Activated T-helper 9 cell treated with anti-CD3 and anti-CD28 coated beads, Interleukin-2, amount 50 U/mL, for 16 hours (primary cell): ENCODE results near the gene NDUFB10.

Experiments
- DNase-seq: peaks from one replicate; pipeline ENCODE4 v3.0.0-alpha.2; 2020; ENCODE audit warnings: low read depth

NDUFB10 gene

DNA sequence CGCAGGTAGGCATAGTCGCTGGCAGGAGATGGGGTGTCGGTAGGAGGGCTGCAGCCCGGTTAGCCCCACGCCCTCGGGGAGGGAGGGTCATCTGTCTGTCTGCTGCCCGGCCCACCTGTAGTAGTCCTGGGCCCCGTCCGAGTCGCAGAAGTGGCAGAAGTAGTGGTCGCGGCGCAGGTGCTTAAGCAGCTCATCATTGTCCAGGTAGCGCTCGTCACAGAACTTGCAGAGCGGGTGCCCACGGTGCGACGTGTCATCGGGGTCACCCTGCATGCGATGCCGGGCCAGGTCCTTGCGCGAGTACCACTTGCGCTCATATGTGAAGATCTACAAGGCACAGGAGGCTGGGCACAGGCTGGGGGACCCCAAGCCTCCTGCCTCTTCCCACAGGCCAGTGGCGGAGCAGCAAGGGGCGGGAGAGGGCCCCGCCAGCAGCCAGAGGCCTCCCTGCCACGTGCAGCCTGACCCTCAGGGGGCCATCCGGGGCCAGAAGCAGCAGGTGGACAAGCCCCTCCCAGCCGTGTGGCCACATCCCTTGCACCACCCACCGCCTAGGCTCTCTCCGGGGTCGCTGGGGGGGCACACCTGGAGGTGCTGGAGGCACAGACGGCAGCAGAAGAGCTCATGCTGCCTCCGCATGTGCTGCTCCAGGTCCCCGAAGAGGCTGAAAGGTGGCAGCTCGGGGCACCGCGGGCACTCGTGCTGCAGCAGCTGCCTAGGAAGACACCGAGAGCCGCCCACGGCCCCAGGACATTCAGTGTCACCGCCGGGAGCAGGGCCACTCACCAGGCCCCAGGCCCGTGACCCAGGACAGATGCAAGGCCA is 43.3 kb downstream of the NDUFB10 start:
- no peak for DNase-seq

DNA sequence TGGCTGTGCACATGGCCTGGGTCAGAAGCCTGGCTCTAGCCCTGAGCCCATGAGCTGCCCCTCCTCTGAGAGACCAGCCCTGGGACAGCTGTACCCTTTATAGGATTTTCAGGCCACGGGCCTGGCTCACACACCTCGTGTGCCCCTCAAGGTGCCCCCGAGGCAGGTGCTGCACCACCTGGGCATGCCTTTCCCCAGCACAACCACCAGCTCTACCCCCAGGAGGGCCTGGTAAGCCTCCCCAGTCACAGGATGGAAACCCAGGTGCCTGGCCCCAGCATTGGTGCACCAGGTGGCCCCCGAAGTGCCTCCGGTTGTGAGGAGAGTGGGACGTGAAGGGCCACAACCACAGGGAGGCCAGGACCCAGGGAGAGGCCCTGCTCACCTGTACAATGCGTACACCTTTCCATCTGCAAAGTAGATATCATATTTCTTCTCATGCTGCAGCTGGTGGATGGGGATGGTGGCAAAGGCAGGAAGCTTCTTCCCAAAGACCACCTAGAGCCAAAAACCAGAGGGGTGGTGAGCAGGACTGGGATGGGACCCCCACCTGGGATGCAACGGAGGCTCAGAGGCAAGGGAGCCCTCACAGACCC is 44.0 kb downstream of the NDUFB10 start:
- no peak for DNase-seq

DNA sequence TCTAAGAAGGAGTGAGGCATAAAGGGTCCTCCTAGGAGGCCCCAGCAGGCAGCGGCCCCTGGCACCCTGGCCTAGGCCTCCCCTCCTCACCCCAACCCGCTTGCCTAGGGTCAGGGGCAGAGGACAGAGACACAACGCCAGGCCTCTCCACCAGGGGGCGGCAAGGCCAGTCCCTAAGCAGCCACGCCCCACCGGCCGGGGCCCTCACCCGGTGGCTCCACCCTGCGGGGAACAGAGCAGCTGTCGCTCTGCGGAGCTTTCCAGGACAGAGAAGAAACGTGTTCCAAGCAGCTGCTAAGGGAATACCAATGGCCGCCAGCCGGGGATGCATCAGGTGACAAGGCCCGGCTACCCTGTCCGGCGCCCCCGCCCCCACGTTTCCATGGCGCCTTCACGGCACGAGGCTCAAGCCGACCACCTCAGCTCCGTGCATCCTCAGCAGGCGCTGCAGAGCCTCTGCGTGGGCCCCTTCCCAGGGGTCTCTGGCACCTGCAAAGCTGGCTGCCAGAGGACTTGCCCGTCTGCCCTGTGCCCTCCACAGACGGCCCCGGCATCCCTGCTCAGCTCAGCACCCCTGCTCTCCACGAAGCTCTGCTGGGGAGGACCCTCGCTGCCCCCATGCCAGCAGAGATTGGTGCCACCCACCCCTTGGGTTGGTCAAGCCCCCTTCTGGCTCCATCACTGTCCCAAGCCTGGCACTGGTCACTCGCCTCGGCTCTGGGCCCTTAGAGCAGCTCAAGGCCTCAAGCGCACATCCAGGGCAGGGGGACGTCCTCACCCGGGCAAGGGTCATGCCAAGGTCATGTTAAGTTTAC is 44.7 kb downstream of the NDUFB10 start:
- peak; percentile 82 for DNase-seq

DNA sequence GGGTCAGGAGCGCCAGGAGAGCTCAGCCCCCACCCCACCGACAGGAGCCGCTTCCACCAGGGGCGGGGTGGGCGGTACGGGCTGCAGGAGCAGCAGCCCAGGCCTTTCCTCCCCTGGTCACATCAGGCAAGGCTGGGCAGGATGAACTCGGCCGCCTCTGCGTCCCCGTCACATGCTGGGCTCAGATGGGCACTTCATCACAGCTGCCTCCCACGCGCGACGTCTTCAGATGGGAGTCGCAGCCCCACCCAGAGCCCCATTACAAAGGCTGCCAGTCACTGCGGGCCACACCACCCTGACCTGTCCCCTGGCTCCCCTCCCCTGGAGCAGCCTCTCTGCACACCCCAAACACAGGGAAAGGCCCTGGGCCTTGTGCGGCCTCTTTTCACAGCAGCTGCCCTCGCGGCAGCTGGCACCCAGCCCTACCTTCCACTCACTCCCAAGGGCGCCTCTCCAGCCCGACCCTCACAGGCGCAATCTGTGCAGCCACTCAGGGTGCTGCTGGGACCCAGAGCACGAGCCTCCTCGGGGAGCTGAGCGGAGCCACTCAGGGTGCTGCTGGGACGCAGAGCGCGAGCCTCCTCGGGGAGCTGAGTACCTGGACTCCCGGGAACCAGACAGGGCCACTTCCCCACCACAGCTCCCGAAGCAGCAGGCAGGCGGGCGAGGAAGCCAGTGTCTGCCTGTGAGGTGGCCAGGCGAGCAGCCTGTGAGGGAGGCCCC is 45.6 kb downstream of the NDUFB10 start:
- no peak for DNase-seq

DNA sequence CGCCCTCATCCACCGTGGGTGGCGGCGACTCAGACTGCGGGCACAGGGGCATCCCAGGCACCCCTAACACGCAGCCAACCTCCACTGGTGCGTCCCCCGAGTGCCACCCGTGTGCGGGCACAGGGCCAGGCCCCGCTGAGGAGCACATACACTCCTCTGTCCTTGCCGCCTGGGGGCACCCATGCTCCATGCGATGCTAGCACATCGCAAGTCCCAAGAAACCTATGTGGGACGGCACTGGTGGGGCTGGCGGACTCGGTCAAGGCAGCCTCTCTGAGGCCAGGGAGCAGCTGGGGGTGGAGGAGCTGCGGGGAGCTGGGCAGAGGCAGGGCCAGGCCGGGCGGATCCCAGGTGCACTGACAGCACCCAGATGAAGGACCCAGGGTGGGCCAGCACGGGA is 46.3 kb downstream of the NDUFB10 start:
- no peak for DNase-seq

DNA sequence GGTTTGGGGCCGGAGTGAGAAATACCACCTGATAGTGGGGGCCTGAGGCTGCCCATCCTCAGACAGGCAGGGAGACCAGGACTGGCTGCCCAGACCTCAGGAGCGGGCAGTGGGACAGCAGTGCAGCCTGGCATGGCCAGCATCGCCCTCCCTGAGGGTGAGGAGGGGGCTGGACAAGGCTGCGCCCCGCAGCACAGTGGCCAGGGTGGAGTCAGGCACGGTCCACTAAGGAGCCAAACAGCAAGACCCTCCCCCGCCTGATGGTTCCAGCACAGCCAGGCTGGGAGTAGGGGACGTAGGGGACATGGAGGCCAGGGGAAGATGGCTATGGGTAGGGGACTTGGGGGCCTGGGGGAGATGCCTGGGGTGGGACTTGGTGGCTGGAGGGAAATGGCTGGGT is 47.0 kb downstream of the NDUFB10 start:
- no peak for DNase-seq

DNA sequence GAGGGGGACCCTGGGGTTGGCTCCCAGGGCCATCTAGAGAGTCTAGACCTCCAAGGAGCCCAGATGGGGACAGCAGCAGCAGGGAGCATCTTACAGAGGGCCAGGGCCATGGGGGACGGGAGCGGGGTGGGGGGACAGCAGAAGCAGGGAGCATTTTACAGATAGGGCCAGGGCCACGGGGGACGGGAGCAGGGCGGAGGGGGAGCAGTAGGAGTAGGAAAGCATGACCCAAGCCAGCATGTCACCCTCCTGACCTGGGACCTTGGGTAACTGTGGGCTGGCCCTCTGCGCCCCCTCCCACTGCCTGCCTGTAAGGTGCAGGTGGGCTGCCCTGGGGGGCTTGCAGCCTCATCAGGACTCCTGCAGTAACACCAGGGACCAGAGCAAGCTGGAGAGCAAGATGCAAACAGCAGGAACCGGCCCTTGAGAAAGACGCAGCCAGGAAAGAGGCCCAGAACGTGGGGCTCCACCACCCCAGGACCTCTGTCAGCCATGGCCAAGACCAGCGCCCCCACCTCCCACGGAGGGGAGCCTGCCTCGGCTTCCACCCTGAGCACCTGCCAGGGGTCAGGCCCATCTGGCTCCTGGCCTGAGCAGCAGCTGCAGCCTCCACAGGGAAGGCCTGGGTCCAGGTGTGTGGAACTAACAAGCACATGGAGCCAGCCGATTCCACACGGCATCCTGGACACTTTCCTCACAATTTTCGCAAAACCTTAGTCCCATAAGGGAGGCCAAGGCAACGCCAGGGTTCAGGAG is 47.9 kb downstream of the NDUFB10 start:
- no peak for DNase-seq

DNA sequence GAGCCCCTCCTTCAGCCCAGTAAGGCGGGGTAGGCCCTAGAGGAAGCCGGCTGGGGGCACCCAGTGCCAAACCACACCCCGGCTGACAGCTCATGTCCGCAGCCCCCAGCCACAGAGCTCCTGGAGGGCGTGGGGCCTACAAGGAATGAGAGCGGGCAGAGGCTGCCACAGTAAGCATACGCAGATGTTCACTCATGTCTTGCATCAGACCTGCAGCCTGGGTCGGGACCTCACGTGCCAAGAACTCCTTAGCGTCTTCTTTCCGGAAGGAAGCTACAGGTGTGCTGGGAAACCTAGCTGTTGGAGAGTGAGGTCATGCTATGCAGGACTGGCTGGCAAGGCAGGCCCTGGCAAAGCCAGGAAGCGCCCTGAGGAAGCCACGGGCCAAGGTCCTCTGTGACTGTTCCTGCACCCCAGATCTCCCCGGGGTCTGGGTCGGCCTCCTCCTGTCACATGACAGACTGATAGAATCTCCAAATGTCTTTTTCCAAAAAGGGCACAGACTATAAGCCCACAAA is 48.7 kb downstream of the NDUFB10 start:
- DNase-seq = no peak

DNA sequence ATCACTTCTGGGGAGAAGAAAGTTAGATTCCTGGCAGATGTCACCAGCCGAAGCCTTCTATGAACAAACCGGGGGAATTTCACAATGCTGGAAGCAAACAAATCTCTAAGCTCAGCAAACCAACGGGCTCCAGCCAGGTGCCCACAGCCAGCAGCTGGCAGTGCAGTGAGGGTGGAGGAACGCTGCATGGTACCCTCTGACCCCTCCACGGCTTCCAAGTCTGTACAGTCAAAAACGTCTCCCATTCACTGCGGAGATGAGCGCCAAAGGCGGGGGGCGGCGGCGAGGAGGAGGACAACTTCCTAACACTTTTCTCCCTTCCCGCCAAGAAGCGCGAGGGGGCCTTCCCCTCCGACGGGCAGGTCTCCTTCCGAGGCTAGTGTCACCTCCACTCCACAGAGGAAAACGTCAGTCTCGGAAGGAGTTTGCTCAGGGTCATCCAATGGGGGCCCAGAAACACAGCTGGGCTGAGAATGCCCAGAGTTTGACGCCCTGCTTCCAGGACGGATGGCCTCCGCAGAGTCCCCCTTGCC is 49.4 kb downstream of the NDUFB10 start:
- no peak for DNase-seq

DNA sequence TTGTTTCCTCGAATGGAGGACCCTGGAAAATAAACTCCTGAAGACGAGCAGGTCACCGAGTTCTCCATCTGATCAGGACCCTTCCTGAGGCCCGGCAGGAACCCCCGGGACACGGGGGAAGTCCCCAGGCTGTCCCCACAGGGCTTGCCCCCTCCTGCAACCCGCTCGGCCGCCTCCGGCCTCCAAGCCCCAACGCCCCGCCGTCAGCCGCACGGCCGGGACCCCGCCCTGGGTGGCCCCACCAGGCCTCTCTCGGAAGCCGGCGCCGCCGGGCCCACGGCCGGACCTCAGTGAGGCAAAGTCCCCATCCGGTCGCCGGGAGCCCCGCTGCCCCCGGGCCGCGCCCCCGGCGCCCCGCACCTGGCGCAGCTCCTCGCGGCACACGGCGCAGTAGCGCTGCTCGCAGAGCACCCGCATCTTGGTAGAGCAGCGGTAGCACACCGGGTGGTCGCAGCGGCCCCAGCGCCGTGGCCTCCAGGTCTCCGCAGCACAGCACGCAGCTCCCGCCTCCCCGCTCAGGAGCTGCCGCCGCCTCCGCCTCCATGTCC is 49.9 kb downstream of the NDUFB10 start:
- DNase-seq = no peak

DNA sequence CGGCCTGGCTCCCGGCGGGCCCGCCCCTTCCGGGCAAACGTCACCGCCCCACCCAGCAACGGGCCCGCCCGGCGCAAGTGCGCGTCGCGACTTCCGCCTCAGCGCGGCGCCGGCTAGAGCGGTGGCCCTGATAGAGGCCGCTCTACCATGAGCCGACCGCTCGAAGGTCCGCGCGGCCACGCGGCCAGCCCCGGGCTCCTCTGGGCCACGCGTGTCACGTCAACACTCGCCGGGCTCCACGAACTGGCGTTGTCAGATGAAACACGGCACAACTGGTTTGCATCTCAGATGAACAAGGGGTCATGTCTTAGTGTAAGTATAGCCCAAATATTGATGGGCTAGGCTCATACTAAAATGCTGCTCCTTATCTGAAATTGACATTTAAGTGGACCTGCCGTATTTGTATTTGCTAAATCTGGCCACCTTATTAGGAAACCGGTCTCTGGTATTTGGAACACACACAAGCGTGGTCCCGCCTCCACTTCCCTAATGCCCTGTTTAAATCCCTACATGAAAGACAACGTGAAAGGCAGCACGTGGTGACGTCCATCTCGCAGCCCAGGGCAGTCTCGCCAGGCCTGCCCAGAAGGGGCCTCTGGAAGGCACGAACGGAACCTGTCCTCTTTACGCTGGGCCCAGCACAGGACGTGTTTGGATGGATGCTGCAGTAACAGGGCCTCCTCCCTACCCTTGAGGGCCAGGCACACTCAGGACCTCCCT is 50.6 kb downstream of the NDUFB10 start, which contains the start of gene ZNF598:
TSS of gene ZNF598 (minus strand) at position 31 of the 720 bp plus-strand sequence.
- peak; percentile 68 for DNase-seq
